Stomach (tissue), 9 donors: Measurements from ENCODE around the gene EXOSC5. TPM values are rescaled to one million over a fixed set of nuclear protein-coding genes. Genes with fewer than 3 reads are reported as not detected.

Experiments
- DNase-seq, 2 donors: peaks; one replicate each; pipeline versions ENCODE4 v3.0.0 to v3.0.0-alpha.2; 2013 to 2019
- H3K27ac ChIP-seq, 5 donors: fragments of 200-600 bp in 4 of 5; sonication (generic) in 4 of 5; one replicate each; pipeline ENCODE4 v1.5.1; 2013 to 2019; ENCODE audit warnings: mild to moderate bottlenecking in 1 of 5, moderate library complexity in 1 of 5
- H3K27me3 ChIP-seq, 3 donors: fragments of 200-600 bp; sonication (generic); one replicate each; pipeline ENCODE4 v1.5.1; 2017 to 2019; ENCODE audit warnings: mixed run types in 1 of 3
- H3K36me3 ChIP-seq, 4 donors: fragments of 200-600 bp; sonication (generic); 1 replicate in 3 of 4; 2 replicates in 1 of 4; pipeline ENCODE4 v1.5.1; 2016 to 2019
- H3K4me1 ChIP-seq, 4 donors: fragments of 200-600 bp; sonication (generic); one replicate each; pipeline ENCODE4 v1.5.1; 2016 to 2019
- H3K4me3 ChIP-seq, 4 donors: fragments of 200-600 bp; sonication (generic) in 3 of 4; one replicate each; pipeline ENCODE4 v1.5.1; 2016 to 2019; ENCODE audit warnings: mild to moderate bottlenecking in 1 of 4
- H3K9me3 ChIP-seq, 4 donors: fragments of 200-600 bp; sonication (generic); one replicate each; pipeline ENCODE4 v1.5.1; 2016 to 2019
- CTCF ChIP-seq, 7 experiments: fragments of 450-650 bp in 4 of 7; fragments of 200-600 bp in 3 of 7; sonication (generic) in 3 of 7; IDR thresholded peaks; one replicate each; pipeline ENCODE4 v1.5.1; 2016 to 2019; ENCODE audit warnings: antibody characterized with exemption in 7 of 7, control low read depth in 2 of 7, mild to moderate bottlenecking in 1 of 7
- EP300 ChIP-seq: sonication (generic); formaldehyde crosslinking; IDR thresholded peaks from one replicate; pipeline ENCODE4 v1.6.1; 2017; ENCODE audit warnings: antibody characterized with exemption
- POLR2A ChIP-seq, 4 donors: fragments of 450-650 bp; IDR thresholded peaks; one replicate each; pipeline ENCODE4 v1.6.1; 2016; ENCODE audit warnings: antibody characterized with exemption in 4 of 4, control low read depth in 2 of 4, mild to moderate bottlenecking in 1 of 4, moderate library complexity in 1 of 4
- POLR2AphosphoS5 ChIP-seq, 3 donors: sonication (generic); formaldehyde crosslinking; IDR thresholded peaks; one replicate each; pipeline ENCODE4 v1.6.1; 2016; ENCODE audit warnings: antibody characterized with exemption in 3 of 3
- WGBS, 5 donors: extraction: QIAGEN DNeasy Blood & Tissue Kit in 3 of 5; methylation state at CpG; one replicate each; pipeline versions ENCODE4 v1.1.5 to v1.1.7; 2013 to 2018; 5-methylcytosine and 5-hydroxymethylcytosine counted together
- intact Hi-C: fragments of 100-400 bp; cut with DNase I; formaldehyde crosslinking; loops from one replicate; pipeline ENCODE4 v1.15.1; 2023; ENCODE audit warnings: low total_unique reads
- polyA plus RNA-seq, 3 donors: library from polyadenylated mRNA; stranded (reverse); fragments of 200-250 nt; gene quantifications; one replicate each; pipeline ENCODE4 v1.2.3, GENCODE V29; 2013
- total RNA-seq, 5 donors: library from RNA; depleted of rRNA; stranded (reverse); fragments of >200 nt; gene quantifications; one replicate each; pipeline versions ENCODE4 v1.1.0 to v1.2.3, GENCODE V29; 2014 to 2016
- donor health status: healthy with polysubstance abuse.
- donor health status: Bipolar disorder and iron deficiency.
- donor health status: healthy.

EXOSC5 gene
- total and polyA plus RNA-seq, 8 donors: 4.8 to 131 (median 23.9) TPM

DNA sequence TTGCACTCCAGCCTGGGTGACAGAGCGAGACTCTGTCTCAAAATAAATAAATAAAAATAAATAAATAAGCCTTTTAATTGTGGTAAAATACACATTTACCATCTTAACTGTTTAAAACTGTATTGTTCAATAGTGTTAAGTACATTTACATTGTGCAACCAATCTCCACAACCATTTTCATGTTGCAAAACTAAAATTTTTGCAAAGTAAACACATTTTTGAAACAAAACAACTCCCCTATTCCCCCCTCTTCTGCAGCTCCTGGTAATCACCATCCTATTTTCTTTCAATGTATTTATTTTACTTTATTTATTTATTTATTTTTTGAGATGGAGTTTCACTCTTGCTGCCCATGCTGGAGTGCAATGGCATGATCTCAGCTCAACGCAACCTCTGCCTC is 27.4 kb downstream of the EXOSC5 start:
- no peak overlapping the region for H3K4me3 ChIP-seq
- H3K27ac ChIP-seq: no peak overlapping the region
- peaks cover 24 to 49% (median 32%) of the 10 kb centered on the region in 4 donors for H3K4me1 ChIP-seq
- H3K27me3 ChIP-seq: no peaks in the 10 kb centered on the region
- 94 to 100% (median 98%) methylated on average over 2 of the region's 2 CpGs for WGBS, 5 donors
- no peak for TF ChIP-seq POLR2AphosphoS5 (IDR thresholded peaks at IDR 0.05)
- TF ChIP-seq POLR2A (IDR thresholded peaks at IDR 0.05): no peak
- TF ChIP-seq CTCF (IDR thresholded peaks at IDR 0.05): no peak
- no peak for TF ChIP-seq EP300
- H3K36me3 ChIP-seq: no peaks in the 10 kb centered on the region
- no peak for DNase-seq
- no peaks in the 10 kb centered on the region for H3K9me3 ChIP-seq
- intact Hi-C loops: no loop called here

DNA sequence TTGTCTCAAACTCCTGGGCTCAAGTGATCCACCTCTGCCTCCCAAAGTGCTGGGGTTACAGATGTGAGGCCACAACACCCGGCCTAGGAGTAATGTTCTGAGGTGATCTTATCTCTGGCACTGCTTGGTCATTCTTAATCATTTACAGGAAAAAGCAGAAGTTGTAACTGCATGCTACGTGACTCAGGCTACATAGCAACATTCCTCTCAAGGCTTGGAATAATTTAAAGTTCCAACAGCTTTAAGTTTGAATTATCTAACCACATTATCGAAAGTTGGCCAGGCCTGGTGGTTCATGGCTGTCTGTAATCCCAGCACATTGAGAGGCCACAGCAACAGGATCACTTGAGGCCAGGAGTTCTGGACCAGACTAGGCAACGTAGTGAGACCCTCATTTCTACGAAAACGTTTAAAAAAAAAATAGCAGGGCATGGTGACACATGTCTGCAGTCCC is 29.3 kb downstream of the EXOSC5 start:
- Histone ChIP-seq H3K4me3 (no peak overlapping the region), H3K27me3 (no peaks in the 10 kb centered on the region), H3K36me3 (no peaks in the 10 kb centered on the region), H3K27ac (peak overlapping the region; percentile 49 to 82 (median 69)), H3K4me1 (peaks cover 23 to 48% (median 32%) of the 10 kb centered on the region in 4 donors), H3K9me3 (no peaks in the 10 kb centered on the region)
- intact Hi-C loops: no loop called here
- DNase-seq: peak in 1 of 2 donors; percentile 59
- TF ChIP-seq POLR2A (IDR thresholded peaks at IDR 0.05): no peak
- TF ChIP-seq POLR2AphosphoS5 (IDR thresholded peaks at IDR 0.05): peak in 1 of 3 donors; percentile 13
- WGBS, 5 donors: 30 to 46% (median 34%) methylated on average over 6 of the region's 6 CpGs

GRCh38 chr19:41366089-41366488 is 31.1 kb downstream of the EXOSC5 start:
- TF ChIP-seq EP300: no peak
- TF ChIP-seq POLR2A (IDR thresholded peaks at IDR 0.05): no peak
- TF ChIP-seq CTCF (IDR thresholded peaks at IDR 0.05): no peak
- no peak for TF ChIP-seq POLR2AphosphoS5 (IDR thresholded peaks at IDR 0.05)
- WGBS, 5 donors: 94 to 100% (median 96%) methylated on average over 1 of the region's 1 CpG

GRCh38 chr19:41364524-41365391 is 32.4 kb downstream of the EXOSC5 start:
- Histone ChIP-seq H3K27me3 (no peaks in the 10 kb centered on the region), H3K9me3 (no peaks in the 10 kb centered on the region), H3K4me1 (peaks cover 27 to 55% (median 37%) of the 10 kb centered on the region in 4 donors), H3K4me3 (peak overlapping the region; percentile 51 to 76 (median 66)), H3K36me3 (no peaks in the 10 kb centered on the region), H3K27ac (peak overlapping the region; percentile 92 to 99 (median 95))
- DNase-seq: no peak
- intact Hi-C loops: no loop called here
- 74 to 78% (median 76%) methylated on average over 14 of the region's 14 CpGs for WGBS, 5 donors
- TF ChIP-seq POLR2A (IDR thresholded peaks at IDR 0.05) (no peak), POLR2AphosphoS5 (IDR thresholded peaks at IDR 0.05) (no peak), CTCF (IDR thresholded peaks at IDR 0.05) (no peak), EP300 (no peak)

More at GRCh38 chr19:41366089-41366488, 31.1 kb downstream of the EXOSC5 start:
- no peak overlapping the region for H3K27ac ChIP-seq
- H3K9me3 ChIP-seq: no peaks in the 10 kb centered on the region
- no peaks in the 10 kb centered on the region for H3K27me3 ChIP-seq
- intact Hi-C loops: no loop called here
- H3K4me1 ChIP-seq: peaks cover 27 to 55% (median 37%) of the 10 kb centered on the region in 4 donors
- no peaks in the 10 kb centered on the region for H3K36me3 ChIP-seq
- no peak overlapping the region for H3K4me3 ChIP-seq
- no peak for DNase-seq
